Measurements from ENCODE around the gene ITGA11. TPM values are rescaled to one million over a fixed set of nuclear protein-coding genes. Genes with fewer than 3 reads are reported as not detected.

ITGA11 gene
- polyA plus RNA-seq, 1 of the 3 experiments (the other 2 are of a cell fraction), result 0.49 TPM

DNA sequence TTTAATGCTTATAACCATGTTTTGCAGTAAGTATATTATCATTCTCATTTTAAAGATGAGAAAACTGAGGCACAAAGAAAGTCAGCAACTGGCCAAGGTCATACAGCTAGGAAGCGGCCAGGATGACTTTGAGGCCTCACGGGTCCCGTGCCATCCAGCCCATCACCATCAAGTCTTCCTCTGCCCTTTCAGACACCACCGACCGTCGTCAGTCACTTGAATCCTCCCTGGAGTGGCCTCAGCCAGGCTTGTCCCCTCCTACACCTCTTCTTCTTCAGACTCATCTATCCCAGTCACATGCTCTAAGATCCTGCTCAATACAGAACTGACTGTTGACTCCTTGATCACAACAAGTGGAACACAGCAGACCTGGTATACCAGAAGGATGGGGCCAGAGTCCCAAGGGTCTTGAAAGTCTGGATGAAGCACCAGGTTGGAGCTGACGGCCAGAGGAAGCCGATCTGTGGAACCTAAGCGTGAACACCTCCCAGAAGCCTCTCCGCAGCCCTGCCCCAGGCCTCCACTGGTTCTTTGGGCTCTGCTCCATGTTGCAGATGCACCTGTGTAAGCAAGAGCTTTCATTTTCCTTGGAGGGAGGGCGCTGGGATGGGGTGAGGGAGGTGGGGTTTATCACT is 22.1 kb downstream of the ITGA11 start:
- DNase-seq, result no peak
- H4K20me1 ChIP-seq (ENCODE audit: insufficient read depth), result no peaks in the 10 kb centered on the region
- H3K27me3 ChIP-seq (ENCODE audit: insufficient read depth), result no peaks in the 10 kb centered on the region
- TF ChIP-seq FOXJ3 (CRISPR knock-in tag; IDR thresholded peaks at IDR 0.05) (no peak), MXI1 (IDR thresholded peaks at IDR 0.05; ENCODE audit: low read depth, low read length) (no peak), RAD21 (IDR thresholded peaks at IDR 0.05; ENCODE audit: low read length) (no peak), NFIC (IDR thresholded peaks at IDR 0.05; ENCODE audit: borderline replicate concordance) (no peak)
- TF ChIP-seq, protein P1, sequence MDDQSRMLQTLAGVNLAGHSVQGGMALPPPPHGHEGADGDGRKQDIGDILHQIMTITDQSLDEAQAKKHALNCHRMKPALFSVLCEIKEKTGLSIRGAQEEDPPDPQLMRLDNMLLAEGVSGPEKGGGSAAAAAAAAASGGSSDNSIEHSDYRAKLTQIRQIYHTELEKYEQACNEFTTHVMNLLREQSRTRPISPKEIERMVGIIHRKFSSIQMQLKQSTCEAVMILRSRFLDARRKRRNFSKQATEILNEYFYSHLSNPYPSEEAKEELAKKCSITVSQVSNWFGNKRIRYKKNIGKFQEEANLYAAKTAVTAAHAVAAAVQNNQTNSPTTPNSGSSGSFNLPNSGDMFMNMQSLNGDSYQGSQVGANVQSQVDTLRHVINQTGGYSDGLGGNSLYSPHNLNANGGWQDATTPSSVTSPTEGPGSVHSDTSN (IDR thresholded peaks at IDR 0.05), result no peak
- no peaks in the 10 kb centered on the region for H3K79me2 ChIP-seq (ENCODE audit: insufficient read depth)
- H3K4me1 ChIP-seq (ENCODE audit: control insufficient read depth in 1 of 2, insufficient read depth in 2 of 2, low read depth in 1 of 2, low read length in 1 of 2), result no peaks in the 10 kb centered on the region
- no peak overlapping the region for H2AFZ ChIP-seq (ENCODE audit: low read depth)
- CTCF ChIA-PET, result interaction anchor here (1.0 to 1.7 kb wide), 3 partner anchors 41 to 104 kb away, joined by 3 to 6 read pairs (median 4); no protein-coding TSS in a partner anchor
- no peak overlapping the region for H3K27ac ChIP-seq (ENCODE audit: low read depth in 2 of 2, low read length in 1 of 2)
- H3K4me3 ChIP-seq (ENCODE audit: low read depth in 2 of 2, low read length in 1 of 2), result no peak overlapping the region
- WGBS (ENCODE audit: low lambda C conversion rate), result 71% methylated on average over 11 of the region's 11 CpGs
- no peak overlapping the region for H3K9ac ChIP-seq
- H3F3A ChIP-seq (replicated peaks; ENCODE audit: insufficient read depth), result no peaks in the 10 kb centered on the region
- no peak overlapping the region for H3K4me2 ChIP-seq
- H3K9me3 ChIP-seq, result no peaks in the 10 kb centered on the region
- POLR2A ChIA-PET, result no interaction called here
- H3K9me2 ChIP-seq, result no peaks in the 10 kb centered on the region
- H3K36me3 ChIP-seq (replicated peaks in 1 of 2; ENCODE audit: control insufficient read depth in 1 of 2, insufficient read depth in 2 of 2, low read length in 1 of 2), result no peaks in the 10 kb centered on the region

DNA sequence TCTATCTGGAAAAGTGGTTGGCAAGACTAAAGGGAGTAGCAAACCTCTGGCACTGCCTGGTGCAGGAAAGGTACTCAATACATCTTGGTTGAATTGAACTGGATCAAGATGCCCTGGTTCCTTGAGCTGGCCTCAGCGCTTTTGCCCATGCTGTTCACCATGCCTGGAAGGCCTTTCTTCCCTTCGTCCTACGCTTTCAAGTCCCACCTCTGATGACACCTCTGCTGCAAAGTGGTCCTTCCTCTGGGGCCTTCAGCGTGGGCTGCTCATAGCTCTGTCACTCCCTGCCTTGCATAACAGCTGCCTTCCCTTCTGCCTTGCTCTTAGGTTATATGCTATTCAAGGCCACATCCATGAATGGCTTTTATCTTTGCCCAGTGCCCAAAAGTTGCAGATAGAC is 23.0 kb downstream of the ITGA11 start:
- Histone ChIP-seq H3K4me3 (ENCODE audit: low read depth in 2 of 2, low read length in 1 of 2) (no peak overlapping the region), H3K4me2 (no peak overlapping the region), H3K27me3 (ENCODE audit: insufficient read depth) (no peaks in the 10 kb centered on the region), H4K20me1 (ENCODE audit: insufficient read depth) (no peaks in the 10 kb centered on the region), H3K4me1 (ENCODE audit: control insufficient read depth in 1 of 2, insufficient read depth in 2 of 2, low read depth in 1 of 2, low read length in 1 of 2) (no peaks in the 10 kb centered on the region), H3F3A (replicated peaks; ENCODE audit: insufficient read depth) (no peaks in the 10 kb centered on the region), H3K9me3 (no peaks in the 10 kb centered on the region), H3K9ac (no peak overlapping the region), H3K79me2 (ENCODE audit: insufficient read depth) (no peaks in the 10 kb centered on the region), H3K9me2 (no peaks in the 10 kb centered on the region), H3K27ac (ENCODE audit: low read depth in 2 of 2, low read length in 1 of 2) (no peak overlapping the region), H3K36me3 (replicated peaks in 1 of 2; ENCODE audit: control insufficient read depth in 1 of 2, insufficient read depth in 2 of 2, low read length in 1 of 2) (no peaks in the 10 kb centered on the region), H2AFZ (ENCODE audit: low read depth) (no peak overlapping the region)
- ChIA-PET POLR2A (no interaction called here), CTCF (interaction anchor here (1.0 to 1.4 kb wide), 2 partner anchors 103 to 146 kb away, joined by 3 to 4 read pairs; no protein-coding TSS in a partner anchor)
- DNase-seq, result no peak
- TF ChIP-seq FOXJ3 (CRISPR knock-in tag; IDR thresholded peaks at IDR 0.05) (no peak), MXI1 (IDR thresholded peaks at IDR 0.05; ENCODE audit: low read depth, low read length) (no peak), FOXM1 (IDR thresholded peaks at IDR 0.05; ENCODE audit: low read depth) (no peak)
- WGBS (ENCODE audit: low lambda C conversion rate), result 65% methylated on average over 4 of the region's 4 CpGs

DNA sequence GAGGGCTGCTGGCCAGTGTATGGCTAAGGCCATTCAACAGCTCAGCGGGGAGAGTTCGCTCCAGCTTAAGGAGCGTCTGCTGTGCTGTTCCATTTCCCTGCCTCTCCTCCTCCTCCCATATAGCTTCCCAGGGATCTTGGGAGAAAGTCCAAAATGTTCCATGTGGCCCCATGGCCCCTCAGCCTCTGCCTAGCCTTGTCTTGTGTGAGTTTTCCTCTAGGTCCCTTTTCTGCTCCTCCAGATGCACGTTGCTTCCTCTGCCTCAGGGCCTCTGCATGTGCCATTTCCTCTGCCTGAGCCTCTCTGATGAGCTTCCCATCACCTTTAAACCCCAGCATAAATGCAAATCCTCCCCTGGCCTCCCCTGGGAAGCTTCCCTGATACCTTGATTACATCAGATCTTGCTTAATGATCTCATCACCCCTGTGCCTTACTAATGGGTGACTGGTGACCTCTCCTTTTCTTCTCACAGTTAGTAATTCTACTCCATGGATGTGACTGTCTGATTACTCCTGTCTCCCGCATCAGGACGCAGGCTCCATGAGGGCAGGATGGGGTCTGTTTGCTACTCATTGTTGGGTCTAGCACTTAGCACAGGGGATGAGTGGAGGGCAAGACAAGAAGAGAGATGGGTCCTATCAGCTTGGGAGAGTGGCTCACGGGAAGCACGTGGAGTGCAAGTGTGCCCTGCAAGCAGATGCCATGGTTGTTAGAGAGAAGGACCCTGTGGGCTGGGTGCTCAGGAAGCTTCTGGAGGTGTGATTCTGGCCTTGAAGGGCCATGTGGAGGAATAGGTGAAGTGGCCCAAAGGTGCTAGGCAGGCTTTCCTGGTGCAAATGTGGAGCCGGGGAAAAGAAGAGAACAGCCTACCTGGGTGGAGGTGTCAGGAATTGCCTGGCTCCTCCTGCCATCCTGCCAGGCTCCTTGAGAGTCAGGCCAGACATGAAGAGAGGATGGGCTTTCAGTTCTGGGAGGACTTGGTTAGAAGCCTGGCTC is 23.8 kb downstream of the ITGA11 start:
- no peaks in the 10 kb centered on the region for H3K4me1 ChIP-seq (ENCODE audit: control insufficient read depth in 1 of 2, insufficient read depth in 2 of 2, low read depth in 1 of 2, low read length in 1 of 2)
- H3K4me3 ChIP-seq (ENCODE audit: low read depth in 2 of 2, low read length in 1 of 2), result no peak overlapping the region
- TF ChIP-seq EZH2phosphoT487 (IDR thresholded peaks at IDR 0.05; ENCODE audit: borderline replicate concordance, low read depth) (no peak), TAF1 (IDR thresholded peaks at IDR 0.05; ENCODE audit: borderline replicate concordance, low read depth, low read length) (no peak), FOSL2 (IDR thresholded peaks at IDR 0.05; ENCODE audit: borderline replicate concordance, low read depth) (no peak), GABPA (IDR thresholded peaks at IDR 0.05; ENCODE audit: low read depth) (no peak), RFX5 (IDR thresholded peaks at IDR 0.05; ENCODE audit: low read length) (no peak), GATA2 (CRISPR knock-in tag; IDR thresholded peaks at IDR 0.05) (no peak), SMC3 (IDR thresholded peaks at IDR 0.05; ENCODE audit: low read depth, low read length) (no peak), CHD2 (IDR thresholded peaks at IDR 0.05; ENCODE audit: low read length, partially characterized antibody) (no peak), NRF1 (IDR thresholded peaks at IDR 0.05; ENCODE audit: low read depth, low read length) (no peak), FOXM1 (IDR thresholded peaks at IDR 0.05; ENCODE audit: low read depth) (no peak)
- TF ChIP-seq, protein P2, sequence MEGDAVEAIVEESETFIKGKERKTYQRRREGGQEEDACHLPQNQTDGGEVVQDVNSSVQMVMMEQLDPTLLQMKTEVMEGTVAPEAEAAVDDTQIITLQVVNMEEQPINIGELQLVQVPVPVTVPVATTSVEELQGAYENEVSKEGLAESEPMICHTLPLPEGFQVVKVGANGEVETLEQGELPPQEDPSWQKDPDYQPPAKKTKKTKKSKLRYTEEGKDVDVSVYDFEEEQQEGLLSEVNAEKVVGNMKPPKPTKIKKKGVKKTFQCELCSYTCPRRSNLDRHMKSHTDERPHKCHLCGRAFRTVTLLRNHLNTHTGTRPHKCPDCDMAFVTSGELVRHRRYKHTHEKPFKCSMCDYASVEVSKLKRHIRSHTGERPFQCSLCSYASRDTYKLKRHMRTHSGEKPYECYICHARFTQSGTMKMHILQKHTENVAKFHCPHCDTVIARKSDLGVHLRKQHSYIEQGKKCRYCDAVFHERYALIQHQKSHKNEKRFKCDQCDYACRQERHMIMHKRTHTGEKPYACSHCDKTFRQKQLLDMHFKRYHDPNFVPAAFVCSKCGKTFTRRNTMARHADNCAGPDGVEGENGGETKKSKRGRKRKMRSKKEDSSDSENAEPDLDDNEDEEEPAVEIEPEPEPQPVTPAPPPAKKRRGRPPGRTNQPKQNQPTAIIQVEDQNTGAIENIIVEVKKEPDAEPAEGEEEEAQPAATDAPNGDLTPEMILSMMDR (IDR thresholded peaks at IDR 0.05), result no peak
- TF ChIP-seq, protein P3, sequence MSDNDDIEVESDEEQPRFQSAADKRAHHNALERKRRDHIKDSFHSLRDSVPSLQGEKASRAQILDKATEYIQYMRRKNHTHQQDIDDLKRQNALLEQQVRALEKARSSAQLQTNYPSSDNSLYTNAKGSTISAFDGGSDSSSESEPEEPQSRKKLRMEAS (IDR thresholded peaks at IDR 0.05; ENCODE audit: low read depth), result no peak
- no peaks in the 10 kb centered on the region for H3K9me2 ChIP-seq
- H3K4me2 ChIP-seq, result no peak overlapping the region
- H2AFZ ChIP-seq (ENCODE audit: low read depth), result no peak overlapping the region
- H3K79me2 ChIP-seq (ENCODE audit: insufficient read depth), result no peaks in the 10 kb centered on the region
- no peak overlapping the region for H3K27ac ChIP-seq (ENCODE audit: low read depth in 2 of 2, low read length in 1 of 2)
- H3K36me3 ChIP-seq (replicated peaks in 1 of 2; ENCODE audit: control insufficient read depth in 1 of 2, insufficient read depth in 2 of 2, low read length in 1 of 2), result no peaks in the 10 kb centered on the region
- ChIA-PET POLR2A (no interaction called here), CTCF (interaction anchor here (1.4 kb wide), 1 partner anchor 146 kb away, joined by 4 read pairs; no protein-coding TSS in a partner anchor)
- H3F3A ChIP-seq (replicated peaks; ENCODE audit: insufficient read depth), result no peaks in the 10 kb centered on the region
- no peaks in the 10 kb centered on the region for H3K27me3 ChIP-seq (ENCODE audit: insufficient read depth)
- no peaks in the 10 kb centered on the region for H4K20me1 ChIP-seq (ENCODE audit: insufficient read depth)
- no peaks in the 10 kb centered on the region for H3K9me3 ChIP-seq
- WGBS (ENCODE audit: low lambda C conversion rate), result 81% methylated on average over 9 of the region's 9 CpGs
- DNase-seq, result no peak
- no peak overlapping the region for H3K9ac ChIP-seq

Measured in SK-N-SH (cell line).